Mucosa of rectum (tissue), 2 donors: ENCODE data around the gene KIR2DL4.
"Not testable (repeated sequence)": the region's sequence is repeated elsewhere in the genome, so short reads cannot be mapped to it uniquely, and the experiment has no call there.

Source experiments
- H3K27ac ChIP-seq, 2 donors: one replicate each; pipeline ENCODE4 v1.7.0; 2013; ENCODE audit warnings: inconsistent platforms in 2 of 2, low read depth in 2 of 2, low read length in 2 of 2
- H3K27me3 ChIP-seq, 2 donors: one replicate each; pipeline ENCODE4 v1.7.0; 2013; ENCODE audit warnings: low read length in 2 of 2; ENCODE audit not compliant: control insufficient read depth in 2 of 2, insufficient read depth in 2 of 2
- H3K36me3 ChIP-seq, 2 donors: one replicate each; pipeline ENCODE4 v1.7.0; 2013; ENCODE audit warnings: low read length in 2 of 2; ENCODE audit not compliant: control insufficient read depth in 2 of 2, insufficient read depth in 2 of 2
- H3K4me1 ChIP-seq, 2 donors: one replicate each; pipeline ENCODE4 v1.7.0; 2013; ENCODE audit warnings: low read length in 2 of 2, mild to moderate bottlenecking in 1 of 2; ENCODE audit not compliant: control insufficient read depth in 2 of 2, insufficient read depth in 2 of 2
- H3K4me3 ChIP-seq, 2 donors: one replicate each; pipeline ENCODE4 v1.7.0; 2013; ENCODE audit warnings: low read length in 2 of 2
- H3K9ac ChIP-seq, 2 donors: one replicate each; pipeline ENCODE4 v1.7.0; 2013; ENCODE audit warnings: low read length in 2 of 2, low read depth in 1 of 2, mild to moderate bottlenecking in 1 of 2
- H3K9me3 ChIP-seq, 2 donors: one replicate each; pipeline ENCODE4 v1.7.0; 2013; ENCODE audit warnings: low read length in 2 of 2; ENCODE audit not compliant: control insufficient read depth in 2 of 2
- donor health status: healthy.
- donor health status: Normal muscosa, but diverticular disease.

The KIR2DL4 gene

DNA sequence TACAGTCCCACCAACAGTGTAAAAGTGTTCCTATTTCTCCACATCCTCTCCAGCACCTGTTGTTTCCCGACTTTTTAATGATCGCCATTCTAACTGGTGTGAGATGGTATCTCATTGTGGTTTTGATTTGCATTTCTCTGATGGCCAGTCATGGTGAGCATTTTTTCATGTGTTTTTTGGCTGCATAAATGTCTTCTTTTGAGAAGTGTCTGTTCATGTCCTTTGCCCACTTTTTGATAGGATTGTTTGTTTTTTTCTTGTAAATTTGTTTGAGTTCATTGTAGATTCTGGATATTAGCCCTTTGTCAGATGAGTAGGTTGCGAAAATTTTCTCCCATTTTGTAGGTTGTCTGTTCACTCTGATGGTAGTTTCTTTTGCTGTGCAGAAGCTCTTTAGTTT is 60.0 kb downstream of the KIR2DL4 start:
- not testable (repeated sequence) for H3K9me3 ChIP-seq, H3K9ac ChIP-seq, H3K4me3 ChIP-seq, H3K27ac ChIP-seq, H3K27me3 ChIP-seq, H3K4me1 ChIP-seq, H3K36me3 ChIP-seq
